ENCODE data around the gene ADAMTS6.
"Not testable (repeated sequence)": the region's sequence is repeated elsewhere in the genome, so short reads cannot be mapped to it uniquely, and the experiment has no call there.

ADAMTS6 gene

DNA sequence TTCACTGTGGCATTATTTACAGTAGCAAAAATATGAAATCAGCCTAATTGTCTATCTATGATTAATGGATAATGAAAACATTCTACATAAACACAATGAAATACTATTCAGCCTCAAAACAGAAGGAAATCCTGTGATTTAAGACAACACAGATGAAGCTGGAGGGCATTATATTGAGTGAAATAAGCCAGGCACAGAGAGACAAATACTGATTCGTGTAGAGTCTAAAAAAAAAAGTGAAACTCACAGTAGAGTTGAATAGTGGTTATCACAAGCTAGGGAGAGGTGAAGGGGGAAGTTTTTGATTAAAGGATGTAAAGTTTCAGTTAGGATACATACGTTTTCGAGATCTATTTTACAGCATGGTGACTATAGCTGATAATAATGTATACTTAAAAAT, 122.2 kb downstream of the ADAMTS6 start:
- FAIRE-seq = no peak

DNA sequence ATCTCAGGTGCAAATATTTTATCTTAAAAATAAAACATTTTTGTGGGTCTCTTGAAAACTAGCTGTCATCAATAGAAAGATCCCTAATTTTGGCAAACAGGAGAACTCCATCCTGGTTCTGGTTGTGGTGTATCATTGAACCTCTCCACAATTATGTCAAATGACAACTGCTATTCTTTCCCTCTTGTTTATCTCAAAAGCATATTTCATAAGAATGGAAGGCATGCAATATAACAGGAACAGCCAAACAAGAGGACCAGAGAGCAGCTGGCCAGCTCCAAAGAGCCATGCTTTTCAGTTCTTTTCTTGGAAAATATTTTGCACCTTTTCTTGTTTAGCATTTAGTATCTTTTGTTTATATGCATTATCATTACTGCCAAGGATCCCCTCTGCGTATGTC, 125.4 kb downstream of the ADAMTS6 start:
- FAIRE-seq = no peak

DNA sequence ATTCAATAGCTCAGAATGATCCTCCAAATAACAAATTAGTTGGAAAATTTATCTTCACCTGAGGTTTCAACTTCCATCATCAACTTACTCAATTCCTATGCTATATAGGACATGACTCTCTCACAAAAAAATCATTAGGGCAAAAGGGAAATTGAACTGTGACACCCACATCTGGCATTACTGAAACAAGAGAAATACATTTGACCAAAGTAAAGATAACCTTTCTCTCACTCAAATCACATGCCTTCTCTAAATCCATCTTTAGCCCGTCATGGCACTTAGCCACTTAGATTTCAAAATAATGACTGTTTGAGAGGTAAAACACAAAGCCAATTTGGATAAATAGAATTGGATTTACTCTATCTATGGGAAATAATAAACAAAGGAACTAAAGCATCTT, 126.4 kb downstream of the ADAMTS6 start:
- no peak for FAIRE-seq

DNA sequence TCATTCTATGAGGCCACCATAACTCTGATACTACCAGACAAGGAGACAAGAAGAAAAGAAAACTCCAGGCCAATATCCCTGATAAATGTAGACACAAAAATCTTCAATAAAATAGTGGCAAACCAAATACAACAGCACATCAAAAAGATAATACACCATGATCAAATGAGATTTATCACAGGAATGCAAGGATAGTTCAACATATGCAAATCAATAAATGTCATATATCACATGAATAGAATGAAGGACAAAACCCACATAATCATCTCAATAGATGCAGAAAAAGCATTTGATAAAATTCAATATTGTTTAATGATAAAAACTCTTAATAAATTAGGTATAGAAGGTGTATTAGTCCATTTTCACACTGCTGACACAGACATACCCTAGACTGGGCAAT, 139.9 kb downstream of the ADAMTS6 start:
- no peak for FAIRE-seq

DNA sequence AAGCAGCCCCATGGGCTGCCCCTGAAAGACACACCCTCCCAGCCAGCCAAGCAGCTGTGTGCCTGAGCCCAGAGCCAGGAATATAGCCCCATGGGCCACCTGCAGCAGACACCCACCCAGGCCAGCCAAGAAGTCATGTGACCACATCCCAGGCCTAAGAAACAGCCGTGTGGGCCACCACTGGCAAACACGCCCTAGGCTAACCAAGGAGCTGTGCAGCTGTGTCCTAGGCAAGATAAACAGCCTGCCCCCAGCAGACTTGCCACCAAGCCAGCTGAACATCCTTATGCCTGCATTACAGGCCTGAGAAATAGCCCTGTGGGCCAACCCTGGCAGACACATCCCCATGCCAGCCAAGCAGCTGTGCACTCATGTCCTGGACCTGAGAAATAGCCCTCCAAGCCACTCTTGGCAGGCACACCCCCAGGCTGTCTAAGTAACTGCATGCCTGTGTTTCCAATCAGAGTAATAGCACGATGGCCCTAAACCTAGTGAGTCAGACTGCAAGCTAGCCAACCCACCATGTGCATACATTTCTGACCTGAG, 143.0 kb downstream of the ADAMTS6 start:
- FAIRE-seq = no peak

DNA sequence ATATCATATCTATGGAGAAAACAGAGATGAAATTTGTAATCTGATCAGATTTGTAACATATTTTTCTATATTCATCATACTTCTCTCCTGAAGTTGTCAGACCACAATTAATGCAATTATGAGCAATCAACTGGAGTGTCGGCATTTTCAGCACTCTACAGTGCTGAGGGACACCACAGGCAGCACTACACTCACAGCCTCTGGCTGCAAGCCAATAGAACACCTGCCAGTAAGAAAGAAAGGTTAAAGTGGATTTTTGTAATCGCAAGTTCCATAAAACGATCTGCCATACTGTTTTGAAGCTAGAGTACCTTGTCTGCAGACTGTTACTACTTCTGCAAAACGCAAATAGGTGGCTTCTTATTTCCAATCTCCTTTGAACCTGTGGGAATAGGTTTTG, 147.6 kb downstream of the ADAMTS6 start:
- no peak for FAIRE-seq

DNA sequence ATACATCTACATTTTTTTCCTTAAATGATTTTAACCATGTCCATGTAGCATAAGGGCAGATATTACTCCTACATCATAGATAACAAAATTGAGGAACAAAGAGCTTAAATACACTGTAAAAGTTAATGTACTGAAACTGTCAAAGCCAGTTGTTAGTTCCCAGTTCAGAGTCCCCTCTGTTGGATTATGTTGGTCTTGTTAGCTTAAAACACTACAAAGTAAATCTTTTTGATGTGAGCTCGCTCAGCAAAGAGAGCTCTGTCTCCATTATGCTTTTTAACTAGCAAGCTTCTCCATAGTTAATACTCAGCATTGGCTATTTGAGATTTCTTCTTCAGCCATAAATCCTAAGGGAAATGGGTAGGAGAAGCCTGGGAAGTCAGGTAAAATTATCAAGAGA, 149.1 kb downstream of the ADAMTS6 start:
- FAIRE-seq = no peak

DNA sequence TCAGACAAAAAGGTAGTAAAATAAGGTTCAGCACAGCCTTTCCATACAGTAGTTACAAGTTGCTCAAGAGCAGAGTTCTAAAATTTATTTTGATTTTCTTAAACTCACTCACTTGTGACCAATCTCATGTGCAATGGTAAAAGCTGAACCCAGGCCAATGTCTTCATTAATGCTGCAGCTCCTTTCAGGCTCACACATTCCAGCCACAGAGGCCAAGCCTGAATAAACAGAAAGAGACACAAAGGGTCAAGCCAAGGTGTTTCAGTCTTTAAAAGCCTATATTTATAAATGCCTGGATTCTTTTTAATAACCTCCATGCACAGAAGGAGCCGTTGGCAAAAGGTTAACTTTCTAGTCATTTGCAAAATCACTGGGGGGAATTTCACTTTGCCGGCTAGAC, 152.5 kb downstream of the ADAMTS6 start:
- no peak for FAIRE-seq

DNA sequence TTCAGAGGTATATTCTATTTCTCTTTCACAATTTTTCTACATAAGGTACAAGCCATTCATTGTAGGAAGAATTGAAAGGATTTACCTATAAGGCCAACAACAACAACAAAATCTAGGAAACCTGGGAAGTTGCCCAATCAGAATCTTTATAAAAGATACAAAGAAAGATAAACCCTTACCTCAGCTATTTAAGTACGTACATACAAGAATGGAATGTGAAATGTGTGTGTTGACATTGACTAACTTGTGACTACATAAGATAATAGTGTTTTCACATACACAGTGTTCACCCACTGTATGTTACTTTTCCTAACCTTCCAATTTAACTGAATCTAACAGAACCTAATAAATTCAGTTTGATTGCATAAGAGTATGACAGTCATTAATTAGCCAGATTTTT, 154.1 kb downstream of the ADAMTS6 start:
- no peak for FAIRE-seq

DNA sequence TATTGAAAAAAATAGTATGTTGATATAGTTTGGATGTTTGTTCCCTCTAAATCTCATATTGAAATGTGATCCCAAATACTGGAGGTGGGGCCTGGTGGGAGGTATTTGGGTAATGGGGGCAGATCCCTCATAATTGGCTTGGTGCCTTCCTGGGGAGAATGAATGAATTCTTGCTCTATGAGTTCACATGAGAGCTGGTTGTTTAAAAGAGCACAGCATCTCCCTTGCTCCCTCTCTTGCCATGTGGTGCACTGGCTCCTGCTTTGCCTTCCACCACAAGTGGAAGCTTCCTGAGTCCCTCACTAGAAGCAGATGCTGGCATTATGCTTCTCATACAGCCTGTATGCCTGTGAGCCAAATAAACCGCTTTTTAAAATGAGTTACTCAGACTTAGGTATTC, 154.8 kb downstream of the ADAMTS6 start:
- no peak for FAIRE-seq

DNA sequence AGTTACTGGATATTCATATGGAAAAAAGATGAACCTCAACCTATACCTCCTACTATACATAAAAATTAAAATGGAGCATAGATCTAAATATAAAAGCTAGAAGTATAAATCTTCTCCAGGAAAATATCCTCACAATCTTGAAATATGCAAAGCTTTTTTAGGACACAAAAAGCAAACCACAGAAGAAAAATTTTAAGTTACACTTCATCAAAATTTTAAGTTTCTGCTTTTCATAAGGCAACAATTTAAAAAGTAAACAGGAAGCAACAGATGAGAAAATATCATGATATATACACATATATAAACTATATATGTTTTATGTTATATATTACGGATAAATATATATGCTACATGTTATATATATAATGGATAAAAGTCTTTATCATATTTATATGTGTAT, 157.5 kb downstream of the ADAMTS6 start:
- no peak for FAIRE-seq

DNA sequence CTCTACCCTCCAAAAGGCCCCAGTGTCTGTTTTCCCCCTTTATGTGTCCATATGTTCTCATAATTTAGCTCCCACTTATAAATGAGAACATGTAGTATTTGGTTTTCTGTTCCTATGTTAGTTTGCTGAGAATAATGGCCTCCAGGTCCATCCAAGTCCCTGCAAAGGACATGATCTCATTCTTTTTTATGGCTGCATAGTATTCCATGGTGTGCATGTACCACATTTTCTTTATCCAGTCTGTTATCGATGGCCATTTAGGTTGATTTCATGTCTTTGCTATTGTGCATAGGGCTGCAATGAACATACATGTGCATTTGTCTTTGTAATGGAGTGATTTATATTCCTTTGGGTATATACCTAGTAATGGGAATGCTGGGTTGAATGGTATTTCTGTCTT, 161.0 kb downstream of the ADAMTS6 start:
- not testable (repeated sequence) for FAIRE-seq

DNA sequence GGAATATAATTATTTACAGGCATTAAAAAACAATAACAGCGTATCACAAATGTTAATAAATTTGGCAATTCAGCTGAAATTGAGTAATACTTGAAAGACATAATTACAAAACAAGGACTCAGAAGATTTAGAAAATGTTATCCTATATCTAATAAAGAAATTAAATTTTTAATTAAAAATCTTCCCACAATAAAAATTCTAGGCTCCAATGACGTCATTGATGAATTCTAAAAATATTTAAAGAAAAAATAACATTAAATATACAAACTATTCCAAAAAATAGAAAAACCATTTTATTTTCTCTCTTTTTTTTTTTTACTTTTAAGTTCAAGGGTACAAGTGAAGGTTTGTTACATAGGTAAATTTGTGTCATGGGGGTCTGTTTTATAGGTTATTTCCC, 161.5 kb downstream of the ADAMTS6 start:
- FAIRE-seq = peak; percentile 60

DNA sequence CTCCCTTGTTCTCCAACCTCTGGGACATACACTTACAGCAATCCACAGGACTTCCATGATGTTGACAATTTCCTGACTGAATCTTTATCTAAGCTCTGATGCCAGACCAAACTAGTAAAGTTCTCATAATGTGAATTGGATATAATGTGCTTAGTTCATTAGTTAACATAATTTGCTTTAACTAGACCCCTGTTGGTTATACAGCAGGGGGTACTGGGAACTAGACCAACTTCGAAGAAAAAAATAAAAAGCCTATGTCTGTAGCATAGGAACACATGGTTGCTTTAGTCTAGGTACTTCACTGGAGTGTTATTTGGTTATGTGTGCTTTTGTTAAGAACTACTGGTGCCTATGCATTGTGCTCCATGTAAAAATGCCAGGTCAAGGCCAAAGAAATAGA, 173.8 kb downstream of the ADAMTS6 start:
- FAIRE-seq = no peak

DNA sequence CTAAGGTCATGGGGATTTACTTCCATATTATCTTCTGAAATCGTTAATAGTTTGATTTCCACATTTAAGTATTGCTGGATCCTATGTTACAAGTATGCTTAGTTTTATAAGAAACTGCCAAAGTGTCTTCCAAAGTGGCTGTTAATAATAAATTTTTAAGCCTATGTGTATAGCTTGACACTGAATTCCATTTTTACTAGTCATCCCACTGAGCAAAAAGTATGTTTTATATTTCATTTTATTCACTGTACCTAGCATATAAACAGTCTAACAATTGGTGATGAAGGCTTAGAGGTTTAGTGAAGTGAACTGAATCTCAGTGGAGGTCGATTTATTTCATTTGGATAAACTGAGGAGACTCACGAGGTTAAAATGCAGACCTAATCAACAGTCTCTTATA, 174.6 kb downstream of the ADAMTS6 start:
- no peak for FAIRE-seq

DNA sequence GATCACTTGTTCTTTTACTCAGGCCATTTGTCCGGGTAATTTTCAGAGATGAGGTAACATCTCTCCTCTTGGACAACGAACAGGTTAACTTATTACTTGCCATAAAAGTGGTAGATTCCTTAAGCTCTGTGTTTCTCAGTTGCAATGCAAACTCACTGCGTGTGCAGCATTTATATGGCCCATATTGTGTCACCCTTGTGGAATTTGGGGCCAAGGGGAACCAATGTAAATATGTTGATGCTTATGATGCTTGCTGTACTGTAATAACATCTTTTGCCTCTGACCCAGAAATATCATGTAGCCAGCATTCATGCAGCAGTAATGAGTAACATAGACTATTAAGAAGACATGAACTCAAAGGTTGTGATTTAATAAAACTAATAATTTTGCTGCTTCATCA, 175.8 kb downstream of the ADAMTS6 start:
- no peak for FAIRE-seq

DNA sequence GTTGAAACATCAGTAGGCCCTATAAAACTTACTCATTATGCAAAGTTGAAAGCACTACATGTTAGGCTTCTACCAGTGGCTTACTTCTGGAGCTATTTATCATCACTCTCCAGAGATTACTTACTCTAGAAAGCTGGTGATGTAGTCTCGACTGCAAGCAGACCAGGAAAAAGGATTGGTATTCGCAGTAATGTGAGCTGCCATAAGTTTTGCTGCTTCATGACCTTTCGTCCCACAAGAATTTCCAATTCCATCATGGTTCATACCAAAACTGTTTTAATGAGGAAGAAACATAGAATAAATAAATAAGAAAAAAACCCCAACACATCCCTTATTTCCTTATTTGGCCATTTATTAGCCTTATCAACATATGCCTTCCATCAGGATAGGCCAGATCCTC, 181.9 kb downstream of the ADAMTS6 start:
- FAIRE-seq = no peak

DNA sequence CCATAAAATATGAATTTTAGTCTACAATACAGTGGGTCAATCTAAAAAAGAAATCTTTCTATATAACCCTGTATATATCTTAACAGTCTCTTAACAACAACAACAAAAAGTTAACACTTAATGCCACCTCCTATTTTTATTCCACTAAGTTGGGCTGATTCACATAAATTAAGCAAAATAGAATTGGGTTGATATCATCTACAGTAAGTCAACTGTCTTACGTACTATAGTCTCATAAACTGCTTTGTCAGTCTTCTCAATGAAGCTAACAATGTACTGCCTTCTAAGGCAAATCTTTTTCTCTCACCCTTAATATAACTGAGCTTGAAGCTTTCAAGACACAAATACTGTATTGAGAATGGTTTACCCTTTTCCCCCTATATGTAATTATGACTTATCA, 185.7 kb downstream of the ADAMTS6 start:
- FAIRE-seq = no peak

DNA sequence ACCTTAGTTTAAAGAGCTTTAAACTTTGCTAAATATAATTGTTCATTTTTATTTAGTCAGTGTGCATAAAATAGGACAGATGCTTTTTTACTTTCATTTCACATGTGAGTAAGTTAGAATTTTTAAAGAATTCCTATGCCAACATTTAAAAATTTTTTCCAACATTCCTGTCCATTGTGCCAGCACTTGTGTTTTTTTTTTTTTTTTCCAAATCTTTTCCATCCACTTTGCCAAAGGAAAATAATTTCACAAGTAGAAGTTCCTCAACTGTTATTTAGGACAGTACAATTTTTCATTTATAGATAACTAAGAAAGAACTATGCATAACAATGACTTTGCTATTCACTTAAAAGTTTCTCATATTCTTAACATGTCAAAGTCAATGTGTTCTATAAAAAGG, 189.5 kb downstream of the ADAMTS6 start:
- FAIRE-seq = no peak

DNA sequence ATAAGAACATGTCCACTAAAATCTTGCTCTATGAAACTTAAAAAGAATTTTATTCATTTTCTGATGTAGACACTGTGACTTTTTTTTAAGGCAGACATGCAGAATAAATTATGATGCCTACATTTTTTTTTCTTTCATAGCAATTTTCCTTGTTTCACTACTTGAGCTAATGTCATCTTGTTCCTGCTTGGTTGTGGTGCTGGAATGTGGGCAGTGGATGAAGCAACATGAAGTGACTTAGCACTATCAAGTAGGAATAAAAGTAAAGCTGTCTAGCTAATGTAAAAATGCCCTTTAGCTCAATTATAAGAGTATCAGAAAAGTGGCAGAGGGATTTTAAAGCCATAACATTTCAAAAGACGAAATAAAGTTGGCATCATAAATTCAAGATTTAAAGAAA, 191.0 kb downstream of the ADAMTS6 start:
- FAIRE-seq = no peak

DNA sequence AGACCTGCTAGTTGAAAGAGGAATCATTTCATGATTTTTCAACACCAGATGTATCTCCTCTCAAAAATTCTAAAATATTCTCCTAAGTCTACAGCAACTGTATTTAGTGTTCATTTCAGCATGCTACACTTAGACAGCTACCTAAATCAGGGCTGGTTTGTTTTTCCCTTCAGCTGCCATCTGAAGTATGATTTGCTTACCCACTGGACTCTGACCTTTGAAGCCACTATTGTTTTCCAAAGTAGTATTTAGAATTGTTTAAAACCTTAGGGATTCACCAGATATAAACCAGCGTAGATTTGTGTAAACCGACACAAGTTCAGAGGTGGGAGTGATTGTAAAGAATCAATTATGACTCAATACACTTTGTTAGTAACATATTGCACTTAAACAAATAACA, 193.1 kb downstream of the ADAMTS6 start:
- FAIRE-seq = no peak

DNA sequence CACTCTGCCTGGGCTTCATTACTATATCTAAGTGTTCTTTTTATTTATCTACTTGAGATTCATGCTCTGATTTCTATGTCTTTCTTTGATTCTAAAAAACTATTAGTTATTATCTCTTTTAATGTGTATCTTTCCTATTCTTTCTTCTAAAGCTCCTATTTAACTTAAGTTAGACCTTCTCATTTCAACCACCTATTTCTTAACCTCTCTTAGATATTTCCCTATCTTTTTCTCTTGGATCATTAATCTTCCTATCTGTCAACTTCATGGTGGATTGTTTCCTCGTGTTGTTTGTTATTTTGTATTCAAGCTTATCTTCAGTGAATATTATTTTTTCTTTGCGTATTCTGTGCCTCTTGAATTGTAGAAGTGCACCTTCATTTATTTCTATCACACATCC, 202.1 kb downstream of the ADAMTS6 start:
- no peak for FAIRE-seq

DNA sequence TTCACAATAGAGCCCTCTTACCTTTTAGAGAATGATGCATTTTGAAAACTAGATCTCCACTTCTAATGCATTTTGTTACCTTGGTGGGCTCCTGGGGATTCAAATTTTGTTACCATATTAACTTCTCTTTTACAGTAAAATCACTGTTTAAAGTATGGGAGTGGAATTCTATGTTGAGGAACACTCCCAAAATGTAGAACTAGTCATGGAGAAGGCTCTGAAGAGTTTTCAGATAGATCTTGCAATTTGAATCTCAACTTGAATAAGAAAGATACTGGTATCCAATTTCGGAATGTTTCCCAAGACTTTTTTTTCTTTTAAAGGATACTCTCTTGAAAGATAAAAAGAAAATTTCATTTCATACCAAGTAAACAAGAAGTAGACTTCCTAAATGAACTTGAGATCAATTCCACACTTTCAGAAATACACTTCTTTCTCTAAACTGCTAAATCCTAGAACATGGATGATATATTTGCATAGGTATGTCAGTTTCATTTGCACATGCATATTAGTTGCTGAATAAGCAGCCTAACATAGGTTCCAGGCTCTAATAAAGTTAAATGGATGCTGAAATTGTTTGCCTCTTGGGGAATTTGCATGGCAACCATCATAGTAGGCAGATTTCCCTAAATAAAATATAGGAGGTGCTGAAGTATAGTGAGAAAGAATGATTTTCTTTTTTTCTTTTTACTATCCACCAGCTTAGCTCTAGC, 205.4 kb downstream of the ADAMTS6 start:
- FAIRE-seq = no peak

DNA sequence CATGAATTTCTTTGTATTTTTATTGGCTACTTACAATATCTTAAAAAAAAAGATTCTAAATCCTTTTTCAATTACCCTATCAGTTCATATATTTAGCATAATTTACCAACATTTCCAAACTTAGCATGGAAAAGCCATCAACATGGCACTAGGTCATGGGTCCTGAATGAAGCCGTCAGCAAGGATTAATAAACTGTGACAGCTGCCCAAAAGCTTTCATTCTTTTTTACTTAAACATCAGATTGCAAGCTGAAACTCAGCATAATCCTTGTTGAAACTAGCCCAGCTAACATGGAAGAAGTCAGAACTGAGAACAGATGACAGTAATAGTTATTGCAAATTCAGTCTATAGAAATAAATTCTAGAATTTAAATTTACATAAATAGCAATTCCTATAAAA, 209.8 kb downstream of the ADAMTS6 start:
- FAIRE-seq = no peak

DNA sequence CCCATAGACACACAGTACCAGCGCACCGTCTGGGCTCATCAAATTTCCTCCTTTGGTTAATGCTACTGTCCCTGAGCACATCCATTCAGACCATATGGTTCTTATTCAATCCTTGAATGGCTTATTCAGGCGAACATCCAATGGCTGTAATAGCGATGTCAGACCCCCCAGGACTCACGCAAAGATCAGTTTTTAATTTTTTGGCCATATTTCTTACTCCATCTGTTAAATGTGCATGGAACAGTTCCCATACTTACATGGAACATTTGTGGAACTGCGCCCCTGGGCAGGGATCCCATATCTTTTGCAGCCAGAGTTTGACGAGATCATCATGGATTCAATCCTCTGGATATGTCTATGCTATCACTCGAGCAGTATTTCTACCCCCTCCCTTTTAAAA, 213.2 kb downstream of the ADAMTS6 start:
- no peak for FAIRE-seq

Measured in A204.1 (cell line).